Stimulated activated CD8-positive, alpha-beta memory T cell treated with anti-CD3 and anti-CD28 coated beads, Interleukin-7, amount 100 ng/mL, for 1 hour (primary cell): ENCODE measurements around the gene SAFB2.

Experiments
- DNase-seq, 2 donors: peaks; one replicate each; pipeline ENCODE4 v3.0.0-alpha.2; 2020; ENCODE audit warnings: low read depth in 2 of 2

Gene SAFB2

GRCh38 chr19:5542665-5543064 is 79.9 kb downstream of the SAFB2 start:
- DNase-seq = no peak

DNA sequence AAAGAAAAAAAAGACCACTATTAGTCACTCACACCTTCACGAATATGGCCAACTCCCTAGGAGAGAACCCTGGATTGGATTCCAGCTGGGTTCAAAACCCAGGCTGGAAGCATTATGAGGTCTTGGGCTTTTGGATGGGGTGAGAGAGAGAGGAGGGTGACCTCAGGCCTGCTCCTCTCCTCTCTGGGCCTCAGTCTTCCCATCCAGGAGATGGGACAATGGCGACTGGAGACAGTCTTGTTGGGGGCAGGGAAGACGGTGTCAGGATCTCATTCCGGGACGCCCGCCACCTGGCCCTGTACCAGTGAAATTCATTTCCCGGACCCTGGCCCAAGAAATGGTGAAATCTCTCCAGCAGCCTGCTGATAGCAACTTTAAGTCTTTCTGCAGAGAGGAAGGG is 81.1 kb downstream of the SAFB2 start:
- no peak for DNase-seq

DNA sequence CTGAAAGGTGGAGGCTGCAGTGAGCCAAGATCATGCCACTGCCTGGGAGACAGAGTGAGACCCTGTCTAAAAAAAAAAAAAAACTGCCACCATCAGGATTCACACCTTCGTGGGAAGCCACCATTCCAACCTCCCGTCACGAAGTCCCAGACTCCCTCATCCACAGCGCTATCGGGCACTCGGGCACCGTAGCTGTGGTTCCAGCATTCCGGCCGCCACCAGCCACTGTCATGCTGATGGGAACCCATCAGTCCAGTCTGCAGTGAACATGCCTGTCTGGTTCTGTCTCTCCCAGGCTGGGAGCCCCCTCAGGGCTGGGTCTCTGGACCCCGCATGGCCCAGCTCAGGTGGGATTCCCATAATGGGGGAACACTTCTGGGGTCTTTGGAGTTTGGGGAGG is 82.4 kb downstream of the SAFB2 start:
- DNase-seq = no peak

- no peak for DNase-seq
Observed at GRCh38 chr19:5537870-5538269, 84.7 kb downstream of the SAFB2 start.
